GM18868 (cell line): ENCODE measurements around the gene HPCAL1.

Source experiments
- ATAC-seq: cut with Tn5 transposase; IDR thresholded peaks from one replicate; pipeline ENCODE4 v1.9.1; 2021; ENCODE audit warnings: mild to moderate bottlenecking, moderate library complexity; ENCODE audit not compliant: unreplicated experiment

The HPCAL1 gene

DNA sequence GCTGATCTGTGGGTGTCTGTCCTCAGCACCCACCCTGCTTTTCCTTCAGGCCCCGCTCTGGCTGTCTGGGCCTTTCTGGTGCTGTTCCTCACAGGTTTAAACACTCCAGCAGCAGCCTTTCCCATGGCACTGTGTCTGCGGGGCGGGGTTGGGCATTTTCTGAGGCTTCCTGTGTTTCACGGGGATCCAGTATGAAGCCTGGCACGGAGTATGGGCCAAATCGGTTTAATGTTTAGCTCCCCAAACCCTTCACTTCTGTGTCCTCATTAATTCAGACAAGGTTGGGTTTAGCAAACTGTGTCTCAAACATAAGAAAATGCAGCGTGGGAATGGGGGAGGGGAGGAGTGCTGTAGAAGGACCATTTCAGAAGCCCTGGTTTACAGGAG lies 44.9 kb downstream of the HPCAL1 start:
- no peak for ATAC-seq

DNA sequence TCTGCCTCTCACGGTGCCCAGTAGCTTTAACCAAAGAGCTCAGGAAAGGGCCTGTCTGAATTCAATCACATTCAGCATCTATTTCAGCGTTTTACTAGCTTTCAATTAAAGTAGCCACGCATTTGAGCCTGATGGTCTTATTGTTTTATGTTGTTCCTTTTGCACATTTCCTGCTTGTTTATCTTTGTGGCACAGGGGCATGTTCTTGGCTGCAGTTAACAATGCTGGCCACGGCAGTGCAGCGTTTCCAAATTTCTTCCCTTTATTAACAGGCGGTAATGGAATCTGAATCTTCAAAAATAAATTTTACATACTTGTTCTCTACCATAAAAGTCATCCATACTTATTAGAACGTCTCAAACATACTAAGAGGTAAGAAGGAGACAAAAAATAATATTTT lies 46.2 kb downstream of the HPCAL1 start:
- no peak for ATAC-seq

DNA sequence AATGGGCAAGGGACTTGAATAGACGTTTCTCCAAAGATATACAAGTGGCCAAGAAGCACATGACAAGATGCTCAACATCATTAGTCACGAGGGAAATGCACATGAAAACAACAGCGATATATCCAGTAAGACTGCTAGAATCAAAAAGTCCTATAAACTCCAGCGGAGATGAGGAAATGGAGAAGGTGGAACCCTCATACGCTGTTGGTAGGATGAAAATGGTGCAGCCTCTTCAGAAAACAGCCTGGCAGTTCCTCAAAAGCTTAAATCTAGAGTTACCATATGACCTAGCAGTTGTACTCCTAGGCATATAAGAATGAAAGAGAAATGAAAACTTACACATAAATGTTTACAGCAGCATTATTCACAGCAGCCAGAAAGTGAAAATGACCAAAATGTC lies 48.1 kb downstream of the HPCAL1 start:
- no peak for ATAC-seq

DNA sequence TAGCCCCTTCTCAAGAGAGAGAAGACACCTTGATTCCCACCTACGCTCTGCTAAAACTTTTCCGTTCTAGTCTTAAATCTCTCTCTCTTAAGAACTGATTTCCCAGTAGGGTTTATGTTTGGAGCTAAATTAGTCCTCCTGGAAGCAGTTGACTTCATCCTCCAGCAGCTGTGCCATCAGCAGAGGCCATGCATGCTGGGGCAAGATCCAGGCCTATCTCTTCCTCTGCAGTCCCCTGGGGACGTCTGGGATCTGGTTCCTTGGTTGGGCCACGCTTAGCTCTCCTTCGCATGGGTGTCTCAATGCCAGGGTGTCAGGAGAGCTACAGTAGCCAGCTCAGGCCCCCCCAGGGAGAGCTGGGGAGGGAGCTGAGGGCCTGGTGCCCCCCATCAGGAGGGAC lies 49.7 kb downstream of the HPCAL1 start:
- ATAC-seq, result no peak

DNA sequence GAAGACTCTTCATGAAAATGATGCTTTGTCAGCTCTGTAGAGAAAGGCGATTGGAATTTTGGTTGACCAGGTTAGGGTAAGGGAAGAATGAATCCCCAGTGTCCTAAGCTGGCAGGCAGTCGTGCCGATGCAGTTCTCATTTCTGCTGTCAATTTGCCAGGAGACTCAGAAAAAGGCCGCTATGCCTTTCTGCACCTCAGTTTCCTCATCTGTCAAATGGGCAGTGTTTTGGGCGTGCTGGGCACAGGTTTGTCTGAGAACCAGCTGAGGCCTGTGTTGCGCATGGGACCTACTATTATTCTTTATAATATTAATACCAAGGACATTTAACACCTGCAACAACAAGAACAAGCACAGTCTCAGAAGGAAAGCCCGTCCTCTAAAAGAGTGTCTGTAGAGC lies 50.3 kb downstream of the HPCAL1 start:
- no peak for ATAC-seq

DNA sequence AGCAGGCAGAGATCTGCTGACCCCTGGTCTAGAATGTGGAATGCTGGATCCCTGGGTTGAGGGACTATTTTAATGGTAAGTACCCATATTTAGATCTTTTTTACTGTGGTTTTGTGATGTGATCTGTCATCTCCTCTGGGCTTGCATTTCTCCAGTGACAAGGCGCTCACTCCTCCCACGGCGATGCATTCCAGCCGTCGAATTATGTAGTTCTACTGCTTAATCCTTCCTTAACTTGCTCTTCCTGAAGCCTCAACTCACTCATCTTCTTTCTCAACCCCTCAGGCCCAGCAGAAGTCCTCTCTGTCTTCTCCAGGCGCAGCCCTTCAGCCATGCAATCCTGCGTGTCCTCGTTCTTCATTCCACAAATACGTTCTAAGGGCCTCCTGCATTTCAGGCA lies 51.2 kb downstream of the HPCAL1 start:
- no peak for ATAC-seq

DNA sequence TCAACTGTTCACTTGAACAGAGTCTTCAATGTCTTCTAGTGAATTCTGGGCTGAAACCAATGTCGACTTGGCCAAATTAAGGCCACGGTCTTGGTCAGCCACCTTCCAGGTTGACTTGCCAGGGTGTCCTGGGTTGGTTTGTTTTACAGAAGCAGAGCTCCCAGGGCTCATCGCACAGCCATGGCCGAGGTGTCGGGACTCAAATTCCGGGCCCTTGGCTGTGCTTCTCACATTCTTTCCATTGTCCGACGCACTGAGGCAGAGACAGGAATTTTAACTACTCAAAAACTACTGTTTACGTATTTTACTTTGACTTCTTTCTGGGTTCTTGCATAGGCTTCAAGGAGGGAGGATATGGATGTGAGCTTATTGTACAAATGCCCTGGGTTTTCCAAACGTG lies 51.7 kb downstream of the HPCAL1 start:
- no peak for ATAC-seq

DNA sequence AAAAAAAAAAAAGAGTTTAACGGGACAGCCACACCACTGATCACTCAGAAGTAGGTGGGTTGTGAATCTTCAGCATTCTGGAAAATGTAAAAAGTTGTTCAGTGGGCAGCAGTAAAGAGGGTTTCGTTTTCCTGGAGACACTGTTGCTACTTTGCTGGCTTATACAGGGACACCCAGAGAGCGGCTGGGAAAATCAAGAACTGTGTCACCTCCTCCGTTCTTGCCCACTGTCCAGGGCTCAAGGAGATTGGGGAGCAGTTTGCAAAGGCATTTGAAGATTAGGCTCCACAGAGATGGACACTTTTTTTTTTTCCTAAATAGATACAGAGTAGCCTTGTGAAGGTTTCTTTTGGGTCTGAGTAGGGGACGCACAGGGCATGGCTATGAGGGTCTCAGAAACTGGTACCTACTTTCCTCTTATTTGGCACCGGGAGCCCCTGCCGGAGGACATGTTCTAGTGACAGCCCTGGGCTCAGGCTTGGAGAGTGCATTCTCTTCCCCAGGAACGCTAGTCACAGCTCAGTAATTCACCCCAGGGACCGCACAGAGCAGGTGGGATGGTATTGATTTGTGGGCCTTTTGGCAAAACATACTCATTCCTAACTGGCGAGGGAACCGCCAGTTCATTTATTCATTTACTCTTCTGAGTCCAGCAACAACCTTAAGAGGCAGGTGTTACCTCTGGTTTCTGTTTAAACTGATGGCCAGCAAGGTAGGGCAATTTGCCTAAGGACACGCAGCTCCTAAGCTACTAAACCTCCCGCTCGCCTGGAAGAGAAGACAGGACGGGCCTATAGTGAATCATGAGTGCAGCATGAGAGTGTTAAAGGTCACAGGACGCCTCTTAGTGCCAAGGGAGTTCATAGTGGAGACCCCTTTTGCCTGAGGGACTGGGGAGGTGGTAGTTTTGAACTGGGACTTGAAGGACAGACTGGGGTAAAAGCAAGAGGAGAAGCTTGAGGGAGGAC lies 53.1 kb downstream of the HPCAL1 start:
- no peak for ATAC-seq

DNA sequence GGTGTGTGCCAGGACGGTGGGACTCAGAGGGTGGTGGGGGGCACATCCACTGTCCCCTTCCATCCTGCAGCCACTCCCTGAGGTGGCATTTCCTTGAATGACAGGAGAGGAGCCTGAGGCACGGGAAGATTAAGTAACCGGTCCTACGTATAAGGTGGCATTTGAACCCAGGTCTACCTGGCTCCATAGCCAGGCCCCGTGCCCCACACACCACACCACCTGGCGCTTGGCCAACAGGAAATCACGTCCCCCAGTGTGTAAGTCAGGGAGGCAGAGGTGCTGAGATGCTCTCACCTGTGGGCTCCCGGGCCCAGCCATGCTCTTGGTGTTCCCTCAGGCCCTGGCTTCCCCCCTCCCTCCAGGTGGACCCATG lies 53.7 kb downstream of the HPCAL1 start:
- ATAC-seq, result no peak

DNA sequence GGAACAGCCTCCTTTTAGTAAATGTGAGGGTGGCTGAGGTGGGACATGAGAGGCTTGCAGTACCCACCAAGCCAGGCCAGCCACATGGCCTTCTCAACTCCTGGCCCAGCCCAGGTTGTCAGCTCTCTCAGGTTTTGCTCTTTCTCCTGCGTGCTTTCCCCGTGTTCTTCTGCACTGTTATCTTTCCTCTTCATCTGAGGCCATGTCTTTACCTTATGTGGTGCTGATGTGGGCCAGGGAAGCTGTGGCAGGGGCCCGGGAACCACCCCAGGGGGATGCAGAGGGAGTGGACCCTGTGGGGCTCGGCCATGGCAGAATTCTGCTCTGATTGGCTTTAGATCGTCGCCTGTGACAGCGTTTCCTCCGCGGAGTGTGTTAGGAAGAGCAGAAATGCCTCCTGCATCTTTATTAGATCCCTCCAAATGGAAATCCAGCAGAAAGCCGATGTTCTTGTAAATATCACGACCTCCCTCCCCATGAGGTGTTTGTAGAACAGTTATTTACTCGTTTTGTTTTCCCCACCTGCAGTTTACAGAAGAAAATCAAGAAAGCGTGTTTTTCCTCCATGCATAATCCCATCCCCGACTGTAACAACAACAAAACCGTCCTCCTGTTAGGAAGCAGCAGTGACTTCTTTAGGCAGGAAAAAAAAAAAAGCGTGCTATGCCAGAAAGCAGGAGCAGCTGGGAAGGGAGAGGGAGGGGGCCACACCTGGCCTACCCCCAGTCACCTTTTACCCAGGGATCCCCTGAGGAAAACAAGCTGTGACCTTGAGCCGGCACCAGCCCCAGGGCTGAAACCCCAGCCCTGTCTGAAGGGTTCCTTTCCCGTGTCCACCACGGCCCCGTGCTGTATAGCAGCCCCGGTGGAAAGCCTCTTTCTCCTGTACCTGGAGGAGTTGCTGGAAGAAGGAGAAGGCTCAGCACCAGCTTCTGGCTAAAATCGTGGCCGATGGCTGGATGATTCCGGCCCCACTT lies 54.8 kb downstream of the HPCAL1 start:
- ATAC-seq, result no peak

DNA sequence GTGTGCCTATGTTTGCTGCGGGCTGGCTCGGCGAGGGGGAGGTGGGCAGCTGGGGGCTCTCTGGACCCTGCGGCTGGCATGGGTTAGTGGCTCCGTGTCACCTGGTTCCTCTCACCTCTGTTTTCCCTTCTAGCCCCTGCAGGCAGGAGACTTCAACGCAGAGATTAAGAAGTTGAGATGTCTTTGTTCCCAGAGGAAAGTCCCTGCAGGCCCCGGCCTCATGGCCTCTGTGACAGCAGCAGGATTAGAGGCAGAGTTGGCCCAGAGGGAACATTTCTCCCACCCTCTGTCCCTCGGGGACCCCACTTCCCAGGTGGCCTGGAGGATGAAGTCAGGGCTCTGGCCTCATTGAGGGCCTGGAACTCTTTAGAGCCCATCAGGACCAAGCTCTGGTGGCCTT lies 56.5 kb downstream of the HPCAL1 start:
- no peak for ATAC-seq

DNA sequence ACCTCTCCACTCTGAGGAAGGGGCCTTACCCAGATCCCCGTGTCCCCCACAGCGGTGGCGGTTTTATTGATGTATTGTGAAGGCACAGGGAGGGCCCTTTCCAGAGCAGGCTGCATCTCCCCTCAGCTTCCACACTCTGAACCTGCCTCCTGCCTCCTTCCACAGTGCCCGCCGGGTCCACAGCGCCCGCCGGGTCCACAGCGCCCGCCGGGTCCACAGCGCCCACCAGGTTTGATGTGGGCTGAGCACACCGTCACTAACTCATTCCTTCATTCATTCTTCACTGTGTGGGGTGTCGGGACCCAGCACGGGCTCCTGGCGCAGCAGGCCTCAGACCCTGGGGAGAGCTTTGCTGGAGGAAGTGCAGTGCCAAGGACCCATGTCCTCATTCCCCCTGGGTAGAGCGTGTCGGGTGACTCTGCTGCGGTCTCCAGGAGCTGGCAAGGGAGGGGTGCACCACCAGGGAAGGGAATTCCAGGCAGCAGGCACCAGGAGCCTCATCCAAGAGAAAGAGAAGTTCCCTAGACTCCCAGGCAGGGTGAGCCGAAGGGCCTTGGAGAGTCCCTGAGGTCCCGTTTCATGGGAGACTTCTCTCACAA lies 57.1 kb downstream of the HPCAL1 start:
- no peak for ATAC-seq

DNA sequence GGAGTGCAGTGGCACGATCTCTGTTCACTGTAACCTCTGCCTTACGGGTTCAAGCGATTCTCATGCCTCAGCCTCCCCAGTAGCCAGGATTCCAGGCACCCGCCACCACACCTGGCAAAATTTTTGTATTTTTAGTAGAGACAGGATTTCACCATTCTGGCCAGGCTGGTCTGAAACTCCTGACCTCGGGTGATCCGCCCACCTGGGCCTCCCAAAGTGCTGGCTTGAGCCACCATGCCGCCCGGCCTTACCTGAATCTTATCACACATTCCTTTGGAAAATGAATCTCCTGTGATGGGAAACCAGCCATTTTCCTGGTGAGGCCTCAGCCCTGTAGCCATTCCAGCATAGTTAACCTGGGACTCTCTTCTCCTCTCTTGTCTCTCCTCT lies 57.8 kb downstream of the HPCAL1 start:
- ATAC-seq, result no peak

DNA sequence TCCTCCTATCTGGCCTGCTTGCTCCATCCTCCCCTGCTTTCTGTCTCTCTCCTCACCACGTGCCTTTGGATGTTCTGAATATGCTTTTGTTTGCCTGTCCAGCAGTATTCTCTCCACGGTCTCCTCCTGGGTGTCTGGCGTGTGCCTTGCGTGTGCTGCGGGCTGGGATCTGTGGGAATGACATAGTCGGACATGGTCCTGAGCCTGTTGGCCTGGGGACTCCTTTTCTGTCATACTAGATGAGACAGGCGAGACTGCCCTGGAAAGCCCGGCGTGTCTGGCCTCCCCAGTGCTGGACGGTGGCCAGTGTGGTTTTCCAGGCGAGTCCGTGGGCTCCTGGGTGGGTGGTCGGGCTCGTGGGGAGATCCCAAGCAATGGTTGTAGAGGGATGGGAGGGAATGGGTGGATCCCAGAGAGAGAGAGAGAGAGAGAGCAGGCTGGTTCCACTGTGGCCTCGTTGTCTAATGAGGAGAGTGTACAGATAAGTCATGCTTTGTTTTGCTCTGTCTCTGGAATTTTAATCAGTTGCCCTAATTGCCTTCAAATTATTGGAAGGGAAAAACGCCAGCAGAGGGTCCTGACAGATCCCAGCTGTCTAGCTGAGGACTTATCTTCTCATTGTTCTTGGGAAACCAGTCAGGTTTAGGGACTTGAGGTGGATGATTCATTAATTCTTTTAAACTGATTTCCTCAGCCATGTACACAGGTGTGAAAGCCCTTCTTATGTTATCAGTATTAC lies 58.3 kb downstream of the HPCAL1 start:
- ATAC-seq, result no peak

DNA sequence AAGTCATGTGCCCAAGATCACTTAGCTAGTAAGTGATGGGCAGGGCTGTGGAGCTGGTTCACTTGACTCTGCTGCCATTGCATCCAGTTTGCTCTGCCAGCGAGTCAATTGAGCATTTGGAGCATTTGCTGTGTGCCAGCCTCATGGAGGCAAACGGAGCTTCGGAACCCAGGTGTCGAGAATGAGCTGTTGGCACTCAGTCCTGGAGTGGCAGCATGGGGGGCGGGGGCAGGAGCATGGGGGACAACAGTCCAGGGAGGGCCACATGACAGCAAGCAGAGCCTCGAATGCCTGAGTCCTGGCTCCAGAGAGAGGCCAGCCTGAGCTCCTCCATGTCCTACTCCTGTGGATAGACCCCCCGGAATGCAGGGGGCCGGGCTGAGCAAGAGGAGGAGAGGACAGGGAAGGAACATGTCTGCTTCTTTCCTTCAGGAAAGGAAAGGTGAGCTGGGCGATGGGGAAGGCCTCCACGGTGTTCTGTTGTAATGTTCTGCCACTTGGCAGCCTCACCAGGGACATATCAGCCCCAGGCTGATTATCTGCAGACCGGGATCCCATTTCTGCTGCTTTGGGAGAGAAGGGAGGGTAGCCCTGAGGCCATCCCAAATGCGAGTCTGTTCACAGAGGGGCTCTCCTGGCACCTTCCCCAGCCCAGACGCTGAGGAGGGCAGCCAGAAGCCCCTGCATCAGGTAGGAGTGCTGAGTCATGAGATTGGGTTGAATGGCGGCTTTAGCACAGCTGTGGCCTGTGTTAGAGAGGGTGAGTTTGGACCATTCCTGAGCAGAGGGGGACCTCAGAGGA lies 59.6 kb downstream of the HPCAL1 start:
- ATAC-seq, result no peak

DNA sequence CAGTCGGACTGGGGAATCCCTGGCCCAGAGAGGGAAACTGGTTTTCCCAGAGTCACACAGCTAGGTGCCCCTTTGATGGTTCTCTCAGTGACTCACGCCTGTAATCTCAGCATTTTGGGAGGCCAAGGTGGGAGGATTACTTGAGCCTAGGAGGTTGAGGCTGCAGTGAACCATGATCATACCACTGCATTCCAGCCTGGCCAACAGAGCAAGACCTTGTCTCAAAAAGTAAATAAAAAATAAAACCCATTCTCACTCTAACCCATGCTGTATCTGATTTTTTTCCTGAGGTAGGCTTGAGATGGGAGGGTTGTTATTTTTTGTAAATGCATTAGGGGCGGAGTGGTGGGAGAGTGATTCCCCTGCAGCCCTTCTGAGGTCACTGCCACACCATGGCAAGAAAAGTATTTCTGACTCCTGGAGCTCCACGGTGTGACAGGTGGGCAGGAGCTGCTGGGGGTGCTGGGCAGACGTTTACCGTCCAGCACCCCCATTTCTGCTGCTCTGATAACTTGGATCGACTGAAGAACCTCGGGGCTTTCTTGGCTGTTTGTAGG lies 60.3 kb downstream of the HPCAL1 start:
- ATAC-seq, result no peak

DNA sequence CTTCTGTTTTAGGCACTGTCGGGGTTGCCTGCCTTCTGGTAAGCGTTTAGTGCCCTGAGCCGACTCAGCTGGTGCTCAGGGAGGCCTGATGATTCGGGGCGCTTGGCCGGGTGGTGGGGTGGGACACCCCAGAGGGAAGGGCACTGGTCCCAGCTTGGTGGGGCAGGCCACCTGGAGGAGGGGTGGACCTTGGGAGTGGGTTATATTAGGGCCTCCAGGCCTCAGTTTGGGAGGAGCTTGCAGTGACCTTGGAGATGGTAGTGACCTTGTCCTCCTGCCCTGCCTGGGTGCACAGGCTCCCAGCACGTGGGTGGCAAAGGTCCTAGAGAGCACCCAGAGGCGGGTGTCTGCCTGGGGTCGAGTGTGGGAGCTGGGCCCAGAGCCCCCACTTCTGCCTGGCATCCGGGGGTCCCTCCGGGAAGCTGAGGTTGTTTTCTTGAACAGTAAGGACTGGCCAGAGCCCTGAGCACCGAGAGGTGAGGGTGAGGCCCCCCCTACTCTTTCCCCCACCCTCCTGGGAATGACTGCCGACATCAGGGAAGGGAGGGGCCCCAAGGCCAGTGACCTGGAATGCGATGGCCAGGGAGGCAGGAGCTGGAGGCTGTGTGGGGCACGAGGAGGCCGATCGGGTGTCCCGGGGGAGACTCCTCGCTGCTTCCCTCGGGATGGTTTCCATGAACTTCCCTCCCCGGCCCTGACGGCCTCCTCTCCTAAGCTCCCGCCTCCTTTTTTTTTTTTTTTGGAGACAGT lies 61.3 kb downstream of the HPCAL1 start:
- ATAC-seq, result no peak

DNA sequence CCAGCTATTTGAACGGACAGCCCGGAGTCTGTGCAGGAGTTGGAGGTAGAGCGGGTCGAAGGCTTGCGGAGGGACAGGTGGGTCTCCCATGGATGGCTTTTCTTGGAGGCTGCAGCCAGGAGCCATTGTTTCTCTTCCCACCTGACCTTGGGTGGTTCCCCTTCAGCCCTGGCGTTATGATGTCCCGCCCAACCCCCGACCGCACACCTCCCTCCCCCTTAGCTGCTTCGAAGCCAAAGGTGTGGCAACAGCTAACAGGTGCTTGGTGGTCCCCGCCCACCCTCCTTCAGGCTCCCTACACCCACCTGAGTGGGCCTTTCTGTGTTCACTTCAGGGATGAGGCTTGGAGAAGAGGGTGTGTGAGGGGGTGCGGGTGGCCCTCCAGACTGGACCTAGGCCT lies 62.7 kb downstream of the HPCAL1 start:
- no peak for ATAC-seq
